ENCODE measurements around the gene JAM3. TPM values are rescaled to one million over a fixed set of nuclear protein-coding genes. Genes with fewer than 3 reads are reported as not detected.

JAM3 gene
- total and polyA plus RNA-seq, 2 of the 4 experiments (the other 2 are of a cell fraction): 38.0 to 71.5 TPM

- Histone ChIP-seq H3K23ac (ENCODE audit: low read depth, low read length) (no peak overlapping the region), H3K9me3 (ENCODE audit: control insufficient read depth, insufficient read depth, low read length) (no peaks in the 10 kb centered on the region), H2AK9ac (replicated peaks; ENCODE audit: low read depth, low read length, poor library complexity) (no peak overlapping the region), H3K27me3 (ENCODE audit: control insufficient read depth, insufficient read depth, low read length) (no peaks in the 10 kb centered on the region), H4K5ac (ENCODE audit: low read depth, low read length) (no peak overlapping the region), H3K56ac (ENCODE audit: extremely low read depth, insufficient read depth, low read length) (no peak overlapping the region), H3K14ac (replicated peaks; ENCODE audit: low read depth, low read length) (no peak overlapping the region), H3K4me1 (ENCODE audit: control insufficient read depth, insufficient read depth, low read length) (peaks cover 4% of the 10 kb centered on the region), H2BK15ac (ENCODE audit: low read depth, low read length) (no peak overlapping the region), H3K4me2 (ENCODE audit: low read depth, low read length) (no peak overlapping the region), H4K8ac (ENCODE audit: low read depth in 2 of 2, low read length in 2 of 2) (no peak overlapping the region), H2BK5ac (ENCODE audit: low read depth, low read length, poor library complexity, severe bottlenecking) (no peak overlapping the region), H3K4ac (ENCODE audit: low read depth, low read length) (no peak overlapping the region), H3K36me3 (ENCODE audit: control insufficient read depth, insufficient read depth, low read length) (peaks cover 25% of the 10 kb centered on the region), H3K79me1 (ENCODE audit: low read depth in 1 of 2, low read length in 2 of 2) (0 out of 4 replicates have a peak, but pooled peaks cover 0 to 3% of the 10 kb centered on the region in 2 experiments), H2AK5ac (ENCODE audit: low read depth, low read length) (no peak overlapping the region; the same call in 1 of the 2 replicates), H4K20me1 (ENCODE audit: insufficient read depth, low read length) (no peaks in the 10 kb centered on the region), H3K18ac (ENCODE audit: low read depth, low read length) (no peak overlapping the region), H2BK20ac (ENCODE audit: low read depth, low read length) (no peak overlapping the region), H3K9me1 (ENCODE audit: insufficient read depth, low read length) (peaks cover 6% of the 10 kb centered on the region), H3K9ac (ENCODE audit: low read depth, low read length) (no peak overlapping the region), H3K27ac (ENCODE audit: insufficient read depth, low read length) (no peak overlapping the region), H2AFZ (replicated peaks; ENCODE audit: low read length, poor library complexity) (no peak overlapping the region), H3K4me3 (ENCODE audit: insufficient read depth, low read depth, low read length) (no peak overlapping the region), H4K91ac (ENCODE audit: insufficient read depth, low read depth, low read length) (no peak overlapping the region), H2BK120ac (ENCODE audit: low read depth, low read length) (no peak overlapping the region)
- BruUV-seq (replicated peaks): no TSS peak
- WGBS, 2 experiments (ENCODE audit: extremely low coverage in 2 of 2, insufficient read length in 1 of 2): 93% methylated on average over 5 of the region's 10 CpGs; no CpG with 5 or more reads in 1 of the 2 experiments
- CTCF ChIA-PET: no interaction called here
- intact Hi-C loops (cut with micrococcal nuclease) (no loop called here), in situ Hi-C loops (cut with MboI; ENCODE audit: low sequenced_read_pairs) (no loop called here), dilution Hi-C loops (cut with HindIII; ENCODE audit: low sequenced_read_pairs, unreplicated experiment) (no loop called here)
- ATAC-seq (ENCODE audit: low read depth) (no peak), DNase-seq (no peak)
- TF ChIP-seq MAFK (IDR thresholded peaks at IDR 0.05; ENCODE audit: low read depth, low read length) (no peak), BHLHE40 (IDR thresholded peaks at IDR 0.05; ENCODE audit: low read depth, low read length) (no peak), RCOR1 (IDR thresholded peaks at IDR 0.05; ENCODE audit: insufficient replicate concordance, low read length) (no peak), NFE2L2 (IDR thresholded peaks at IDR 0.05; ENCODE audit: low read depth, low read length) (no peak), RAD21 (IDR thresholded peaks at IDR 0.05; ENCODE audit: low read length) (no peak), MXI1 (IDR thresholded peaks at IDR 0.05; ENCODE audit: borderline replicate concordance, low read depth, low read length) (no peak), SMC3 (IDR thresholded peaks at IDR 0.05; ENCODE audit: low read depth, low read length) (no peak), RFX5 (IDR thresholded peaks at IDR 0.05; ENCODE audit: low read depth, low read length) (no peak), FOS (IDR thresholded peaks at IDR 0.05; ENCODE audit: low read depth, low read length) (no peak)
- TF ChIP-seq, protein P1, sequence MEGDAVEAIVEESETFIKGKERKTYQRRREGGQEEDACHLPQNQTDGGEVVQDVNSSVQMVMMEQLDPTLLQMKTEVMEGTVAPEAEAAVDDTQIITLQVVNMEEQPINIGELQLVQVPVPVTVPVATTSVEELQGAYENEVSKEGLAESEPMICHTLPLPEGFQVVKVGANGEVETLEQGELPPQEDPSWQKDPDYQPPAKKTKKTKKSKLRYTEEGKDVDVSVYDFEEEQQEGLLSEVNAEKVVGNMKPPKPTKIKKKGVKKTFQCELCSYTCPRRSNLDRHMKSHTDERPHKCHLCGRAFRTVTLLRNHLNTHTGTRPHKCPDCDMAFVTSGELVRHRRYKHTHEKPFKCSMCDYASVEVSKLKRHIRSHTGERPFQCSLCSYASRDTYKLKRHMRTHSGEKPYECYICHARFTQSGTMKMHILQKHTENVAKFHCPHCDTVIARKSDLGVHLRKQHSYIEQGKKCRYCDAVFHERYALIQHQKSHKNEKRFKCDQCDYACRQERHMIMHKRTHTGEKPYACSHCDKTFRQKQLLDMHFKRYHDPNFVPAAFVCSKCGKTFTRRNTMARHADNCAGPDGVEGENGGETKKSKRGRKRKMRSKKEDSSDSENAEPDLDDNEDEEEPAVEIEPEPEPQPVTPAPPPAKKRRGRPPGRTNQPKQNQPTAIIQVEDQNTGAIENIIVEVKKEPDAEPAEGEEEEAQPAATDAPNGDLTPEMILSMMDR (conservative IDR thresholded peaks at IDR 0.05; ENCODE audit: low read depth, low read length): no peak
- TF ChIP-seq, protein P2, sequence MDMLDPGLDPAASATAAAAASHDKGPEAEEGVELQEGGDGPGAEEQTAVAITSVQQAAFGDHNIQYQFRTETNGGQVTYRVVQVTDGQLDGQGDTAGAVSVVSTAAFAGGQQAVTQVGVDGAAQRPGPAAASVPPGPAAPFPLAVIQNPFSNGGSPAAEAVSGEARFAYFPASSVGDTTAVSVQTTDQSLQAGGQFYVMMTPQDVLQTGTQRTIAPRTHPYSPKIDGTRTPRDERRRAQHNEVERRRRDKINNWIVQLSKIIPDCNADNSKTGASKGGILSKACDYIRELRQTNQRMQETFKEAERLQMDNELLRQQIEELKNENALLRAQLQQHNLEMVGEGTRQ (IDR thresholded peaks at IDR 0.05; ENCODE audit: low read depth, low read length): no peak
- POLR2A ChIA-PET (ENCODE audit: unreplicated experiment): no interaction called here
Observed at GRCh38 chr11:134171951-134172350, 103.1 kb downstream of the JAM3 start.
